H9 (cell line): ENCODE results near the gene COX6A1. TPM values are rescaled to one million over a fixed set of nuclear protein-coding genes. Genes with fewer than 3 reads are reported as not detected.
"Not testable (repeated sequence)": the region's sequence is repeated elsewhere in the genome, so short reads cannot be mapped to it uniquely, and the experiment has no call there.

ENCODE experiments used
- DNase-seq: peaks from one replicate; pipeline ENCODE4 v3.0.0-alpha.2; 2017
- H2AFZ ChIP-seq: one replicate; pipeline ENCODE4 v1.6.1; 2013; ENCODE audit warnings: mild to moderate bottlenecking, low read length, control low read depth, moderate library complexity
- H2AK5ac ChIP-seq: 2 replicates; pipeline ENCODE4 v1.6.1; 2013; ENCODE audit warnings: low read length, control low read depth, mixed read lengths; ENCODE audit not compliant: insufficient read length
- H2BK120ac ChIP-seq: one replicate; pipeline ENCODE4 v1.6.1; 2013; ENCODE audit warnings: low read depth, mild to moderate bottlenecking, low read length, control low read depth, inconsistent platforms; ENCODE audit not compliant: poor library complexity, severe bottlenecking
- H2BK12ac ChIP-seq: 2 replicates; pipeline ENCODE4 v1.6.1; 2013; ENCODE audit warnings: low read length, control low read depth, mixed read lengths, low read depth; ENCODE audit not compliant: insufficient read length
- H2BK15ac ChIP-seq: 2 replicates; pipeline ENCODE4 v1.6.1; 2013; ENCODE audit warnings: low read depth, low read length, control low read depth
- H2BK20ac ChIP-seq: one replicate; pipeline ENCODE4 v1.6.1; 2013; ENCODE audit warnings: low read depth, mild to moderate bottlenecking, low read length, control low read depth, inconsistent platforms; ENCODE audit not compliant: poor library complexity, severe bottlenecking
- H2BK5ac ChIP-seq: 2 replicates; pipeline ENCODE4 v1.6.1; 2013; ENCODE audit warnings: low read length, control low read depth, mixed read lengths; ENCODE audit not compliant: insufficient read length
- H3K14ac ChIP-seq: 2 replicates; pipeline ENCODE4 v1.6.1; 2013; ENCODE audit warnings: low read length, control low read depth; ENCODE audit not compliant: insufficient read depth
- H3K18ac ChIP-seq: 2 replicates; pipeline ENCODE4 v1.6.1; 2013; ENCODE audit warnings: low read depth, mild to moderate bottlenecking, mixed read lengths, low read length, control low read depth; ENCODE audit not compliant: insufficient read length
- H3K23ac ChIP-seq: 2 replicates; pipeline ENCODE4 v1.6.1; 2013; ENCODE audit warnings: low read length, control low read depth, mixed read lengths, low read depth; ENCODE audit not compliant: insufficient read length
- H3K23me2 ChIP-seq: 2 replicates; pipeline ENCODE4 v1.6.1; 2013; ENCODE audit warnings: low read depth, mild to moderate bottlenecking, mixed read lengths, low read length, control low read depth; ENCODE audit not compliant: insufficient read length, poor library complexity, severe bottlenecking
- H3K27ac ChIP-seq: 2 replicates; pipeline ENCODE4 v1.5.1; 2013; ENCODE audit warnings: low read length, control low read depth, mixed read lengths, low read depth; ENCODE audit not compliant: insufficient read length
- H3K27me3 ChIP-seq: 2 replicates; pipeline ENCODE4 v1.6.1; 2013; ENCODE audit warnings: low read length, control low read depth, inconsistent platforms; ENCODE audit not compliant: insufficient read depth
- H3K4ac ChIP-seq: 2 replicates; pipeline ENCODE4 v1.6.1; 2013; ENCODE audit warnings: low read depth, mild to moderate bottlenecking, control low read depth, inconsistent platforms, low read length, moderate library complexity
- H3K4me1 ChIP-seq: 2 replicates; pipeline ENCODE4 v1.6.1; 2013; ENCODE audit warnings: low read length, control low read depth, inconsistent platforms; ENCODE audit not compliant: insufficient read depth
- H3K4me2 ChIP-seq: 2 replicates; pipeline ENCODE4 v1.6.1; 2013; ENCODE audit warnings: low read length, control low read depth, mixed read lengths; ENCODE audit not compliant: insufficient read length, insufficient read depth
- H3K56ac ChIP-seq: 2 replicates; pipeline ENCODE4 v1.6.1; 2013; ENCODE audit warnings: low read depth, mild to moderate bottlenecking, mixed read lengths, low read length, control low read depth; ENCODE audit not compliant: insufficient read length
- H3K79me1 ChIP-seq: 2 replicates; pipeline ENCODE4 v1.6.1; 2013; ENCODE audit warnings: low read depth, mild to moderate bottlenecking, moderate library complexity, low read length, control low read depth, inconsistent platforms; ENCODE audit not compliant: insufficient read depth, poor library complexity, severe bottlenecking
- H3K79me2 ChIP-seq: 2 replicates; pipeline ENCODE4 v1.6.1; 2013; ENCODE audit warnings: low read length, control low read depth, inconsistent platforms; ENCODE audit not compliant: insufficient read depth
- H3K9ac ChIP-seq: 2 replicates; pipeline ENCODE4 v1.6.1; 2013; ENCODE audit warnings: low read length, control low read depth, mixed read lengths; ENCODE audit not compliant: insufficient read length; ENCODE audit errors: extremely low read depth
- H3K9me3 ChIP-seq: one replicate; pipeline ENCODE4 v1.6.1; 2013; ENCODE audit warnings: low read depth, low read length, inconsistent platforms; ENCODE audit not compliant: control insufficient read depth
- H3T11ph ChIP-seq: one replicate; pipeline ENCODE4 v1.6.1; 2013; ENCODE audit warnings: mild to moderate bottlenecking, low read length, control low read depth, inconsistent platforms
- H4K20me1 ChIP-seq: one replicate; pipeline ENCODE4 v1.6.1; 2013; ENCODE audit not compliant: control insufficient read depth, insufficient read length, insufficient read depth
- H4K5ac ChIP-seq: 2 replicates; pipeline ENCODE4 v1.6.1; 2013; ENCODE audit warnings: low read depth, mild to moderate bottlenecking, mixed read lengths, low read length, control low read depth; ENCODE audit not compliant: insufficient read length
- H4K8ac ChIP-seq: replicated peaks from 2 replicates; pipeline ENCODE4 v1.6.1; 2013; ENCODE audit warnings: low read length, control low read depth, mixed read lengths, low read depth; ENCODE audit not compliant: insufficient read length
- H4K91ac ChIP-seq: 2 replicates; pipeline ENCODE4 v1.6.1; 2013; ENCODE audit warnings: low read depth, mild to moderate bottlenecking, moderate library complexity, mixed read lengths, low read length, control low read depth; ENCODE audit not compliant: insufficient read length
- H3K27ac Mint-ChIP-seq, 3 experiments: 2 replicates in 2 of 3; 3 replicates in 1 of 3; pipeline ENCODE4 v1.8.0; 2020 to 2021; ENCODE audit warnings: mixed read lengths in 3 of 3, mild to moderate bottlenecking in 1 of 3, moderate library complexity in 1 of 3
- H3K27me3 Mint-ChIP-seq: 2 replicates; pipeline ENCODE4 v1.8.0; 2021; ENCODE audit warnings: low read depth, mild to moderate bottlenecking, moderate library complexity, mixed read lengths
- H3K36me3 Mint-ChIP-seq, 3 experiments: 2 replicates in 2 of 3; 3 replicates in 1 of 3; pipeline ENCODE4 v1.8.0; 2020 to 2021; ENCODE audit warnings: low read depth in 3 of 3, mixed read lengths in 3 of 3; ENCODE audit not compliant: insufficient read depth in 1 of 3
- H3K4me1 Mint-ChIP-seq, 2 experiments: 2 replicates each; pipeline ENCODE4 v1.8.0; 2020; ENCODE audit warnings: mixed read lengths in 2 of 2
- H3K4me3 Mint-ChIP-seq, 2 experiments: 2 replicates in 1 of 2; 3 replicates in 1 of 2; pipeline ENCODE4 v1.8.0; 2020 to 2021; ENCODE audit warnings: mild to moderate bottlenecking in 2 of 2, mixed read lengths in 2 of 2, moderate library complexity in 1 of 2
- H3K9me3 Mint-ChIP-seq, 2 experiments: 2 replicates in 1 of 2; 3 replicates in 1 of 2; pipeline ENCODE4 v1.8.0; 2020; ENCODE audit warnings: mild to moderate bottlenecking in 2 of 2, mixed read lengths in 2 of 2, moderate library complexity in 1 of 2
- CTCF ChIP-seq: fragments of 200-600 bp; sonication (generic); conservative IDR thresholded peaks from 3 replicates; pipeline ENCODE4 v1.8.0; 2021; ENCODE audit warnings: antibody characterized with exemption, mild to moderate bottlenecking
- WGBS: extraction: QIAGEN DNeasy Blood & Tissue Kit; methylation state at CpG from one replicate; pipeline ENCODE4 v1.1.7; 2013; ENCODE audit warnings: missing lambda C conversion rate, low lambda C conversion rate, mixed read lengths; ENCODE audit not compliant: insufficient read length; ENCODE audit errors: extremely low coverage; 5-methylcytosine and 5-hydroxymethylcytosine counted together
- total RNA-seq: library from RNA; stranded (reverse); gene quantifications from 2 replicates; pipeline ENCODE4 v1.2.1, GENCODE V29; 2021

Gene COX6A1
- total RNA-seq, 1 experiment from 2014 or later = 415 TPM

- no peak overlapping the region for H2BK15ac ChIP-seq
- H2AFZ ChIP-seq = no peak overlapping the region
- DNase-seq = no peak
- H3K23ac ChIP-seq = no peak overlapping the region
- H3K23me2 ChIP-seq = no peaks in the 10 kb centered on the region
- no peak overlapping the region for H2BK120ac ChIP-seq
- no peak overlapping the region for H4K91ac ChIP-seq
- no peak overlapping the region for H2BK5ac ChIP-seq
- H2BK20ac ChIP-seq = no peak overlapping the region
- Mint-ChIP-seq H3K9me3 (no peaks in the 10 kb centered on the region), H3K4me1 (no peaks in the 10 kb centered on the region), H3K27ac (no peak overlapping the region; a peak in 1 of 7 replicates), H3K27me3 (no peaks in the 10 kb centered on the region), H3K36me3 (peaks cover 0 to 5% (median 2%) of the 10 kb centered on the region in 3 experiments; a peak in 6 of 7 replicates), H3K4me3 (no peak overlapping the region)
- no peak overlapping the region for H3K4ac ChIP-seq
- no peaks in the 10 kb centered on the region for H3K79me1 ChIP-seq
- H3K18ac ChIP-seq = no peak overlapping the region
- H3K56ac ChIP-seq = no peak overlapping the region
- H4K20me1 ChIP-seq = no peaks in the 10 kb centered on the region
- WGBS = no CpG with 5 or more reads among the region's 7 CpGs
- H3K9ac ChIP-seq = no peak overlapping the region
- H3K27me3 ChIP-seq = no peaks in the 10 kb centered on the region
- H3K4me2 ChIP-seq = no peak overlapping the region
- no peak overlapping the region for H2BK12ac ChIP-seq
- H3K9me3 ChIP-seq = no peaks in the 10 kb centered on the region
- H3K4me1 ChIP-seq = no peaks in the 10 kb centered on the region
- no peaks in the 10 kb centered on the region for H3K79me2 ChIP-seq
- H2AK5ac ChIP-seq = no peak overlapping the region
- no peak overlapping the region for H4K8ac ChIP-seq
- no peak overlapping the region for H3K14ac ChIP-seq
- no peak overlapping the region for H3T11ph ChIP-seq
- TF ChIP-seq CTCF = no peak
- no peak overlapping the region for H3K27ac ChIP-seq
- H4K5ac ChIP-seq = no peak overlapping the region
Measured at GRCh38 chr12:120485961-120486881, 48.3 kb downstream of the COX6A1 start.

DNA sequence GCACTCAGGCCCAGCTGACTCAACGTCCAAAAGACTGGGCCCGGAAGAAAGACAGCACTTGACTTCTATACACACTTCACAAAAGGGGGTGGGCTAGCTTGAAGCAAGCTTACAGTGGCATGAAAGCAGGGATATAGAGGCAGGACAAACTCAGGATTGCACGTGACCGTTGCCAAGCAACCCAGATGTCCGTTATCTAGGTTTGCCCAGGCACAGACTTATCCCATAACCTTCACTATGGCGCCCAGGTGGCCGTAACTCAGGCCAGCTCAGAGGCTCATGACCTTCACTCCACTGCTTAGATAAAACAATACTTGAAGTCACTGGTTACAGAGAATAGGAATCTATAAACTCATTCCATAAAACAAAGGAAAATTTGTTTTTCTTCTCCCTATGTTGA lies 49.6 kb downstream of the COX6A1 start:
- not testable (repeated sequence) for H3T11ph ChIP-seq, H2BK12ac ChIP-seq, H3K23ac ChIP-seq, H3K4me1 ChIP-seq, H3K9me3 Mint-ChIP-seq, H3K27me3 ChIP-seq, H3K14ac ChIP-seq, H3K27ac ChIP-seq, H3K56ac ChIP-seq, H4K8ac ChIP-seq, H3K18ac ChIP-seq, H3K4me3 Mint-ChIP-seq, H4K5ac ChIP-seq, H3K9me3 ChIP-seq, H3K4me2 ChIP-seq, H3K27me3 Mint-ChIP-seq, H2BK5ac ChIP-seq, H3K4ac ChIP-seq, H3K23me2 ChIP-seq, H2BK120ac ChIP-seq, H3K27ac Mint-ChIP-seq, H2AK5ac ChIP-seq, DNase-seq, H4K20me1 ChIP-seq, H3K79me1 ChIP-seq, H2BK15ac ChIP-seq, H3K79me2 ChIP-seq, H4K91ac ChIP-seq, H2BK20ac ChIP-seq, H2AFZ ChIP-seq, H3K9ac ChIP-seq, H3K4me1 Mint-ChIP-seq
- peaks cover 0 to 11% (median 6%) of the 10 kb centered on the region in 3 experiments; a peak in 6 of 7 replicates for H3K36me3 Mint-ChIP-seq
- WGBS = no CpG with 5 or more reads among the region's 7 CpGs
